GM21390 (cell line): Measurements from ENCODE around the gene RANBP3.
"Not testable (repeated sequence)": the region's sequence is repeated elsewhere in the genome, so short reads cannot be mapped to it uniquely, and the experiment has no call there.

Experiments used
- ATAC-seq: cut with Tn5 transposase; IDR thresholded peaks from one replicate; pipeline ENCODE4 v1.9.1; 2021; ENCODE audit not compliant: unreplicated experiment

The RANBP3 gene

DNA sequence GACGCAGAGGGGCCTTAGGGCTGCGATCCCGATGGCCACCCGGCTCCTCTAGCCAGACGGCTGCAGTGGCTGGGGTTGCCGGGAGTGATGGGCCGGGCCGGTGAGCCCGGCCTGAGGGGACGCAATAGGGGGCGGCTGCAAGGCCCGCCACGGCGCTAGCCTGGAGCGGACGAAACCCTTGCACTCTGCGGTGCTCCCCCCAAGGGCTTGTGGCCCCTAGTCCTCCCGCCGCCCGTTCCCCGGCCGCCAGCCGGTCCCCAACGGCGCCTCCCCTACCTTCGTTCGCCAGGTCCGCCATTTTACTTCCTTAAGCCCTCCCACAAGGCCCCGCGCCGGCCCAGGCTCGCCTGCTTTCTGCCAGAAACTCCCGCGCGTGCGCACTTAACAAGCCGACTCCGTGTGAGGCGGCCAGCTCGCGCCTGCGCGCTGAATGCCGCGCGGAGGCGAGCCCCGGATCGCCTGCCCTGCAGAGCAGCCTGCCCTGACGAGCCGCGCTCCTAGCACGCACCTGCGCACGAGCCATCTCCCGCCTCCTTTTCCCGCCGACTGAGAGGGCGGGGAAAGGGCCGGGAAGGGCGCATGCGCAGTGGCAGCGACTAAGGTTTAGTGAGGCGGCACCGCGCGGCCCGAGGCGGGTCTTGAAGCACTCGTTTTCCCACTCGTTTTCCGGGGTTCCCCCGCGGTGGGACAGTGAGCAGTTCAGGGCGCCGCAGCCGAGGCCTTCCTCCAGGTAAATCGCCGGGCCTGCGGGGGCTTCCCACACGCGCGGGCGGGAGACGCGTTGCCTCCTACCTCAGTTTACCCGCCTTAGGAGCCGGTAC, at the start of gene RANBP3:
Gene RANBP3 (minus strand): TSS at position 356 of the 821 bp plus-strand sequence. CDS start 58 bp downstream, at position 298.
- peak; percentile 84 for ATAC-seq

- no peak for ATAC-seq
These were observed 48.7 kb upstream of the RANBP3 start for GRCh38 chr19:6026390-6027227.

DNA sequence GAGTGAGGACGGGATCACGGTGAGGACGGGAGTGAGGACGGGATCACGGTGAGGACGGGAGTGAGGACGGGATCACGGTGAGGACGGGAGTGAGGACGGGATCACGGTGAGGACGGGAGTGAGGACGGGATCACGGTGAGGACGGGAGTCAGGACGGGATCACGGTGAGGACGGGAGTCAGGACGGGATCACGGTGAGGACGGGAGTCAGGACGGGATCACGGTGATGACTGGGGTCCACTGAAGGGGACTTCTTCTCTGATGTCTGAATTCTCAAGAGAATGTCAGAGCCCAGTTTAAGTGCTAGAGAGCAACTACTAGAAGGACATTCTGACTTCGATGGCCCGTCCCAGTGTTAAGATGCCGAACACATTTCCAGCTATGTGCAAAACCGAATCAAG, 46.8 kb upstream of the RANBP3 start:
- not testable (repeated sequence) for ATAC-seq

GRCh38 chr19:6023936-6024335, 46.0 kb upstream of the RANBP3 start:
- no peak for ATAC-seq

DNA sequence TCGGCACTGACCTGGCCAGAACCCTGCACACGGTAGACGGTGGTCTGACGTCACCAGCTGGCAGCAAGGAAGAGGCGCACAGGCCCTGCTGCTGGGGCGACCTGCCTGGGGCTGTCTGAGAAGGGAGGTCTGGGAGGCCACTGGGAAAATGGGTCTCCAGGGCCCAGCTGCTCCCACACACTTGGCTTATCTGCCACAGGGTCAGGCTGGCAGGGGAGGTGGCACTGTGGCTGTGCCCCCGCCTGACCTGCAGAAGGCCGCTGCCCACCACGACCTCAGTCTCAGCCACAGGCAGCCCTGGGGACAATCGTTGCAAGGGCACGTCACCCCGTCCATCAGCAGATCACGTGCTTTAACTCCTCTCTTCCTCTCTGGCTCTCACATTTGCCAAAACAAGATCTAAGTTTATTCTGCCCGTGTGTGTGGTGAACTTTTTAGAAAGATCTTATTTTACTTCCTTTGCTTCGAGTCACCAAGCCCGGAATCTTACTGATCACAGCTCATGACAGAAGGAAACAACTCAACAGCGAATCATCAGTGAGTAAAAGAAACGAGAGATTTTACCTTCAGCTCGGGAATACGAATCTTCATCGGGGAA, 45.2 kb upstream of the RANBP3 start:
- ATAC-seq, result no peak

GRCh38 chr19:6022570-6023064, 44.7 kb upstream of the RANBP3 start:
- no peak for ATAC-seq

- no peak for ATAC-seq
These were observed 44.1 kb upstream of the RANBP3 start for GRCh38 chr19:6021878-6022569.

DNA sequence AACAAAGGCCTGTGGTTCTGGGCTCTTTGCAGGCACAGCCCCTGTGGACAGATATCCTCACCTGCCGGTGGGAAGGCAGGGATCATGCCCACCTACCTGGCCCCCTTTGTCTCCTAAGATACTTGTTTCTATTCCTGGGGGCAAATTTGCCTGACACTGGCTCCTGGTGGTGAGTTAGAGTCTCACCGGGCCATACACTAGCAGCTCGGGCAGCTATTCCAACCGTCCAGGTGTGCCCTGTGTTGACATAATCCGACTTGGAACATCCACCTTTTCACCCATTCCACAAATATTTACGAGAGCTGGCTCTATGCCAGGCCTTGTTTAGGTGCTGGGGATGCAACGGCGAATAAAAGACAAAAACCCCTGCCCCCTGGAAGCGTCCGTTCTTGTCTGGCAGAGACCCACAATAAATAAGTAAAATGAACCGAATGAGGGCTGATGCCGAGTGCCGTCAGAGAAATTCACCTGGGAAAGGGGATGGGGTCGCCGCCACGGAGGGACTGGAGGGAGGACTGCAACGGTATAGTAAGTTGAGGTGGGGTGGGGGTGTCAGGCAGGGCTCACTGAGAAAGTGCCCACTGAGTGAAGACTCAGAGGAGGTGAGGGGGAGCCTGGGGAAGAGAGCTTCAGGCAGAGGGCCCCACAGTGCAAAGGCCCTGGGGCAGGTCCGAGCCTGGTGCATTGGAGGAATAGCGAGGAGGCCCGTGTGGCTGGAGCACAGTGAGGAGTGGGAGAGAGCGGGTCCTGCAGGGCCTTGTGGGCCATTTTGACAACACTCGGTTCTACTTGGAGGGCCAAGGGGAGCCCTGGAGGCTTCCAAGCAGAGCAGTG, 43.2 kb upstream of the RANBP3 start:
- ATAC-seq, result no peak

GRCh38 chr19:6020166-6020882, 42.4 kb upstream of the RANBP3 start:
- ATAC-seq, result no peak

- no peak for ATAC-seq
These were observed 40.8 kb upstream of the RANBP3 start for GRCh38 chr19:6018786-6019185.

DNA sequence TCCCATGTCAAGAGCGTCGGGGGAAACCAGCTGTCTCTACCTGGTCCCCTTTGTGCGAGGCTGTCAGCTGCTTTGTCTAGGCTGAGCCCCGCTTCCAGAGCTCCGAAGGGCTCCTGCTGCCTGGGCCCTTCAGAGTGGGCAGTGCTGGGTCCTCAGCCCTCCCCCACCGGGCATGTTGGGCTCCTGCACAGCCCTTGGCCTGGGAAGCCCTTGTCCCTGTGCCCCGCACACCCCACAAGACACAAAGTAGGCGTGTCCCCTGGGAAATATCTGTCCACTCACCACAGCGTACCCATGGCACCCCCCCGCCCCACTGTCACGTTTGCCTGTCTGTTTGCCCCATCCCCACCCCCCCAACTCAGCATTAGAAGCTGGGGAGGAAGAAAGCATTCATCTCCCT, 39.6 kb upstream of the RANBP3 start:
- ATAC-seq, result no peak

- no peak for ATAC-seq
These were observed 38.1 kb upstream of the RANBP3 start for GRCh38 chr19:6015841-6016545.

DNA sequence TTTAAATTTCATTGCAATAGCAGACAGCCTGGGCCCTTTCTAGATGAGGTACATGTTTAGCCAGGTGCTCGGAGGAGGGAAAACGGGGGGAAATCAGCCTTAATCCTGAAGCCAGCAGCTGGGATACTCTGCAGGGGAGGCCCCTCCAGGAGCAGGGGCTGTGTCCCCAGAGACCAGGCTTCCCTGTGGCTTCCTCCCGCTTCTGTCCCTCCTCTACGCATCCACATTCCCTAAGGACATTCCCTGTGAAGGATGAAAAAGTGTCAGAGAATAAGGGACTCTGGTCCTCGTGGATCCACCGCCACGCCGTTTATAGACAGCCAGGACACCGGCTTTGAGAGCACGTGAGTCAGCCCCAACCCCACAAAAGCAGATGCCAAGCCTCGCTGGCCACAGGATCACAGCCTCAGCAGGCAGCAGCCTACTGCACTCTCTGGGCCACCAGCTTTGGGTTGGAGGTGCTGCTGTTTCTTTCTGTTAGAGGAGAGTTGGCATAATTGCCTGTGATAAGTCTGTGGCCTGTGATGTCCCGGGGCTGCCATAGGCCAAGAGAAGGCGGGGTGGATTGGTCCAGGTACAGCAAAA, 36.7 kb upstream of the RANBP3 start:
- no peak for ATAC-seq

GRCh38 chr19:6012426-6013170, 34.7 kb upstream of the RANBP3 start:
- no peak for ATAC-seq

GRCh38 chr19:6011794-6012193, 33.9 kb upstream of the RANBP3 start:
- no peak for ATAC-seq

DNA sequence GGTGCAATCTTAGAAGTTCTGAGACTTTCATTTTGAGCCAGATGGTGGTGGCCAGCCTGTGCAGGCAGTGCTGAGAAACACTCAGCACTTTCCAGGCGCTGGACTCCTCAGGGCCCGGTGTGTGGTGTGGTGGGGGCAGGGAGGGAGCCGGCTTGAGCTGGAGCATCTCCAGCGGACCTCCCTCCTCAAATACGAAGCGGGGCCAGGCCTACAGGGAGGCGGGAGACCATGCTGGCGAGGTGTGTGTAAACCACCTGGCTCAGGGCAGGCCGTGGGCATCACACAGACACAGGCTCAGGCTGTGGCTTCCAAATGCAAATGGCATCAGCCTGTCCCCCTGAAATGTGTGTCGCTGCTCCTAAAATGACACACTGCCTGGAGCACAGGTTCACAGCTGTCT, 33.3 kb upstream of the RANBP3 start:
- ATAC-seq, result no peak

GRCh38 chr19:6010107-6010506, 32.2 kb upstream of the RANBP3 start:
- no peak for ATAC-seq

- no peak for ATAC-seq
These were observed 29.9 kb upstream of the RANBP3 start for GRCh38 chr19:6007866-6008265.
